Bronchial epithelial cell (primary cell): ENCODE results near the gene HNRNPA3. TPM values are rescaled to one million over a fixed set of nuclear protein-coding genes. Genes with fewer than 3 reads are reported as not detected.

Source experiments
- DNase-seq: peaks from one replicate; pipeline ENCODE4 v3.0.0-alpha.2; 2010; ENCODE audit warnings: low read depth
- FAIRE-seq: peaks from 2 replicates; lab custom pipeline; 2011; peaks lifted over from hg19 to GRCh38; lab: Jason Lieb, UNC
- H3K27me3 ChIP-seq: 2 replicates; pipeline ENCODE4 v1.5.1; 2011; ENCODE audit warnings: low read length; ENCODE audit not compliant: control insufficient read depth, insufficient read depth
- H3K36me3 ChIP-seq: 2 replicates; pipeline ENCODE4 v1.5.1; 2011; ENCODE audit warnings: low read length; ENCODE audit not compliant: control insufficient read depth, insufficient read depth
- H3K4me3 ChIP-seq: 2 replicates; pipeline ENCODE4 v1.5.1; 2011; ENCODE audit warnings: mild to moderate bottlenecking, low read depth, low read length, control low read depth
- CTCF ChIP-seq: IDR thresholded peaks from 2 replicates; pipeline ENCODE4 v1.5.1; 2011; ENCODE audit warnings: mild to moderate bottlenecking, moderate library complexity, low read length, control low read depth, inconsistent platforms; ENCODE audit not compliant: insufficient read depth, severe bottlenecking
- total RNA-seq: library from RNA; depleted of rRNA; stranded (reverse); fragments of >200 nt; gene quantifications from 2 replicates; pipeline ENCODE4 v1.2.1, GENCODE V29; 2014

The HNRNPA3 gene
- 30.5 and 34.3 TPM in 2 replicates for total RNA-seq

DNA sequence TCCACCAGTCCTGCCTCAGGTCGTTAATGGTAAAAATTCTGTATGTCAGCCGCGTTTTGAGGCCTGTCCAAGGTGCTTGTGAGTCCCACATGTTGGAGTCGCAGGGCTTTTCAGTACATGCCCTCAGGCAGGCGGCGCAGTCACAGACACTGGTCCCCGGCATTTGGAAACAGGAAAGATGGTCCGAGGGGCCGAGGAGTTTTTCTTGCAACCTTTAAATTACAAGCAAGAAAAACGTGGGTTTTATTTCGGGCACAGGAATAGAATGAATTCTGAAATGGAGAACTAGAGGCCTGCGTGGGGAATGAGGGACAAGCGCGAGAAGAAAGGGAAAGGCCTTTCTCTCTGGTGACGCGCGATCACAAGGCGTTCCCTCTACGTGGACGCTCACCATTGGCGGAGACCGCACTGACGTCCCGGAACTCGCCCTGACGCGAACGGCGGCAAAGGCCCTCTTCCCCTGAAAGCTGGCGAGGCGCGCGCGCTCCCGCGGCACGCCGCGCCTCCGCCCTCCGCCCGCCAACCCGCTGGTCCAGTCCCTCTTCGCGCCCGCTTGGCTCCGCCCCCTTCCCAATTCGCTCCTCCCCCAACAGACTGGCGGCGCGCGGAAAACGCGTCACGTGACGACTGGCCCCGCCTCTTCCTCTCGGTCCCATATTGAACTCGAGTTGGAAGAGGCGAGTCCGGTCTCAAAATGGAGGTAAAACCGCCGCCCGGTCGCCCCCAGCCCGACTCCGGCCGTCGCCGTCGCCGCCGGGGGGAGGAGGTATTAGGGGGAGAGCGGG is at the start of gene HNRNPA3:
HNRNPA3 (plus strand) TSS at position 689 of the 785 bp plus-strand sequence; CDS start at position 695, 6 bp downstream.
- Histone ChIP-seq H3K4me3 (peak within 1 kb of the TSS; percentile 78), H3K36me3 (peaks cover 3% of the 10 kb centered on the region), H3K27me3 (no peaks in the 10 kb centered on the region)
- peak; percentile 2 for TF ChIP-seq CTCF
- DNase-seq (peak; percentile 94), FAIRE-seq (no peak)

- Histone ChIP-seq H3K4me3 (no peak overlapping the region), H3K36me3 (no peaks in the 10 kb centered on the region), H3K27me3 (no peaks in the 10 kb centered on the region)
- no peak for TF ChIP-seq CTCF
- FAIRE-seq (no peak), DNase-seq (no peak)
These were observed 48.5 kb upstream of the HNRNPA3 start for GRCh38 chr2:177164131-177164530.

DNA sequence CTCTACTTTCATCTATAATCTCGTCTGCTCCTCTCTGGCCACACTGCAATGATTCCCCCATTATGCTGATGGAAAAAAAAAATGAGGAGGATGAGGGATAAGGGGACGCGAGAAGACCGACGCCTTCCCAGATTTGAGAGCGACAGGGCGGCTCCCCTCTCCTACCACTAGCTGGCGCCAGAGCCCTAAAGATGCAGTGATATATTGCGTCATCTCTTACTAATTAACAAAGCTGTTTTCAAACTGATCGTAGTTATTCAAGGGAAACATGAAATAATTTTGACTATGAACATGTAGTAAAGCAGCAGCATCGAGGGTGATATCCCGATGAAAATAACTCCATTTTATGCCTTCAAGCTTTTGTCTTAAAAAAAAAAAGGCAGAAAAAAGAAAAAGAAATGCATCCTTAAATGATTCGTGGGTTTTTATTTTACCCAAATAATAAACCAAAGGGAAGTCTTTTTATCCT is 48.0 kb upstream of the HNRNPA3 start:
- DNase-seq (peak; percentile 69), FAIRE-seq (no peak)
- peak; percentile 99 for TF ChIP-seq CTCF

GRCh38 chr2:177165061-177165583 is 47.5 kb upstream of the HNRNPA3 start:
- Histone ChIP-seq H3K27me3 (no peaks in the 10 kb centered on the region), H3K4me3 (peak overlapping the region; percentile 9), H3K36me3 (no peaks in the 10 kb centered on the region)
- no peak for FAIRE-seq
- no peak for DNase-seq
- no peak for TF ChIP-seq CTCF

More for the DNA sequence above, 48.0 kb upstream of the HNRNPA3 start:
- Histone ChIP-seq H3K4me3 (peak overlapping the region; percentile 1), H3K27me3 (no peaks in the 10 kb centered on the region), H3K36me3 (no peaks in the 10 kb centered on the region)

DNA sequence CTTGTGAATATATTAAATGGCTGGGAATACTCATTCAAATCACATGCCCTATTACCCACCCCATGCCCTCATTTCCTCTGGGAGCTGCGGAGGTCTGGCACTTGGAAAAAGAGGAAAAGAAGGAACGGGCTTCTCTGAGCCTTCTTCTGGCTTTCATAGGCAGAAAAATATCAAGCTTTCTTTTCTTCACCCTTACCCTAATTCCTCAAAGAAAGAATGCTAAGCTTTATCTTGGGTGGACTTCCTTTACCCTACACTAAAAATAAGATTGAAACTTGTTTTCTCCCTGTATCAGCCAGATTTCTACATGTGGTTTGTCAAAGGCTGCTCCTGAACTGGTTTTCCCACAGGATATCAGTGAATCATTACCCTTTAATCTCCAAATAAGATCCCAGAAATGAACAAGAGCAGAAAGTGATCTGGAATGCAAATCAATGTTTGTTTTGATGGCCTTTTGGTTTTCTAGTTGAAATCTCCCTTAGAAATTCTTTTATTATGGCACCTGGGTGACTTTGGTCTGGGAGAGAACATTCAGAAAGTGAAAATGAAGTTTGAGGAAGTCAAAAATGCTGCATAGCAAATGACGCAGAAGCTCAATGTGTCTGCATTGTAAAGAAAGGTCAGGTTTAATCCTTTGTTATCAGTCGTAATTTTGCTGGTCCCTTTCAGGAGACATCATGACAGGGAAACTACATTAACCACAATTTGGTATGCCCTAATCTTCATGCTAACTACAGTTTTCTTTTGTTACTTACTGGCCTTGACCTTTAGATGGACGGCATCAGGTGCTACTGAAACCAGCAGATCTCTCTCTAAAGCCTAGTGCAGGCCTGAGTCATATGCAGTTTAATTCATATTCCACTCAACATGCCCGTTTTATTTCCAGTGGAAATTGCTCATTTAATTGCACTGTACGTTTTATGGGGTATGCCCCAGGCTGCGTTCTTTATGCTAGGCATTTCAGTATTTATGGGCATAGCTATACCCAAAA is 46.6 kb upstream of the HNRNPA3 start:
- FAIRE-seq: no peak
- peak; percentile 67 for DNase-seq

More for the DNA sequence above, 46.6 kb upstream of the HNRNPA3 start:
- Histone ChIP-seq H3K4me3 (no peak overlapping the region), H3K27me3 (no peaks in the 10 kb centered on the region), H3K36me3 (no peaks in the 10 kb centered on the region)
- no peak for TF ChIP-seq CTCF
